Measurements from ENCODE around the gene TMEM25. TPM values are rescaled to one million over a fixed set of nuclear protein-coding genes. Genes with fewer than 3 reads are reported as not detected.

The TMEM25 gene
- total and polyA plus RNA-seq, 9 donors: 22.1 to 45.1 (median 30.4) TPM

- no peaks in the 10 kb centered on the region for H3K27me3 ChIP-seq
- no peaks in the 10 kb centered on the region for H3K36me3 ChIP-seq
- TF ChIP-seq EP300 (IDR thresholded peaks at IDR 0.05) (no peak), CTCF (IDR thresholded peaks at IDR 0.05) (peak in 1 of 3 donors; percentile 8), POLR2A (IDR thresholded peaks at IDR 0.05) (no peak)
- no peaks in the 10 kb centered on the region for H3K9me3 ChIP-seq
- intact Hi-C loops (cut with DNase I): no loop called here
- DNase-seq: peak in 1 of 5 donors; percentile 40
- peaks cover 1% of the 10 kb centered on the region for H3K4me1 ChIP-seq (ENCODE audit: insufficient read depth)
- H3K4me3 ChIP-seq: no peak overlapping the region
- 12 to 19% (median 16%) methylated on average over 6 of the region's 6 CpGs for WGBS, 3 donors
- no peak overlapping the region for H3K27ac ChIP-seq
These were observed 8.4 kb upstream of the TMEM25 start for GRCh38 chr11:118522571-118523072.

GRCh38 chr11:118524356-118524755 lies 6.6 kb upstream of the TMEM25 start:
- no peak for DNase-seq
- Histone ChIP-seq H3K27ac (no peak overlapping the region), H3K4me1 (ENCODE audit: insufficient read depth) (peaks cover 3% of the 10 kb centered on the region), H3K27me3 (no peaks in the 10 kb centered on the region), H3K36me3 (no peaks in the 10 kb centered on the region), H3K9me3 (no peaks in the 10 kb centered on the region), H3K4me3 (no peak overlapping the region)
- intact Hi-C loops (cut with DNase I): no loop called here
- no peak for TF ChIP-seq EP300 (IDR thresholded peaks at IDR 0.05)
- TF ChIP-seq POLR2A (IDR thresholded peaks at IDR 0.05): no peak
- TF ChIP-seq CTCF (IDR thresholded peaks at IDR 0.05): no peak

GRCh38 chr11:118524757-118525470 lies 6.1 kb upstream of the TMEM25 start:
- Histone ChIP-seq H3K36me3 (no peaks in the 10 kb centered on the region), H3K4me3 (no peak overlapping the region), H3K9me3 (no peaks in the 10 kb centered on the region), H3K27me3 (no peaks in the 10 kb centered on the region), H3K27ac (no peak overlapping the region), H3K4me1 (ENCODE audit: insufficient read depth) (peaks cover 8% of the 10 kb centered on the region)
- intact Hi-C loops (cut with DNase I): no loop called here
- DNase-seq: no peak
- TF ChIP-seq POLR2A (IDR thresholded peaks at IDR 0.05) (no peak), EP300 (IDR thresholded peaks at IDR 0.05) (no peak)
- 76 to 82% (median 77%) methylated on average over 6 of the region's 6 CpGs for WGBS, 3 donors

- no peak for DNase-seq
- Histone ChIP-seq H3K4me1 (ENCODE audit: insufficient read depth) (peaks cover 8% of the 10 kb centered on the region), H3K36me3 (no peaks in the 10 kb centered on the region), H3K9me3 (no peaks in the 10 kb centered on the region), H3K27me3 (no peaks in the 10 kb centered on the region), H3K4me3 (no peak overlapping the region), H3K27ac (no peak overlapping the region)
- WGBS, 3 donors: 79 to 89% (median 81%) methylated on average over 2 of the region's 2 CpGs
- TF ChIP-seq POLR2A (IDR thresholded peaks at IDR 0.05): no peak
- intact Hi-C loops (cut with DNase I): no loop called here
These were observed 4.3 kb upstream of the TMEM25 start for GRCh38 chr11:118526688-118527087.

GRCh38 chr11:118527109-118527508 lies 3.9 kb upstream of the TMEM25 start, which contains the start of gene TTC36:
Gene TTC36, plus strand, starts transcription at chr11:118527474. Its CDS starts 21 bp downstream, at chr11:118527495.
- H3K27me3 ChIP-seq: no peaks in the 10 kb centered on the region
- no peak for TF ChIP-seq EP300 (IDR thresholded peaks at IDR 0.05)
- no peak for TF ChIP-seq POLR2A (IDR thresholded peaks at IDR 0.05)
- no peak for TF ChIP-seq CTCF (IDR thresholded peaks at IDR 0.05)
- H3K27ac ChIP-seq: no peak within 1 kb of the TSS
- no peaks in the 10 kb centered on the region for H3K36me3 ChIP-seq
- H3K4me3 ChIP-seq: no peak within 1 kb of the TSS
- no peak for DNase-seq
- intact Hi-C loops (cut with DNase I): no loop called here
- peaks cover 10% of the 10 kb centered on the region for H3K4me1 ChIP-seq (ENCODE audit: insufficient read depth)
- WGBS, 3 donors: 64 to 72% (median 65%) methylated on average over 3 of the region's 3 CpGs
- H3K9me3 ChIP-seq: no peaks in the 10 kb centered on the region

All from ovary (tissue), 9 donors.